ENCODE measurements around the gene ENGASE.
A peak's percentile ranks its signal among the peaks of the same experiment; 100 is the strongest.
"Not testable (repeated sequence)": the region's sequence is repeated elsewhere in the genome, so short reads cannot be mapped to it uniquely, and the experiment has no call there.

The ENGASE gene, protein sequence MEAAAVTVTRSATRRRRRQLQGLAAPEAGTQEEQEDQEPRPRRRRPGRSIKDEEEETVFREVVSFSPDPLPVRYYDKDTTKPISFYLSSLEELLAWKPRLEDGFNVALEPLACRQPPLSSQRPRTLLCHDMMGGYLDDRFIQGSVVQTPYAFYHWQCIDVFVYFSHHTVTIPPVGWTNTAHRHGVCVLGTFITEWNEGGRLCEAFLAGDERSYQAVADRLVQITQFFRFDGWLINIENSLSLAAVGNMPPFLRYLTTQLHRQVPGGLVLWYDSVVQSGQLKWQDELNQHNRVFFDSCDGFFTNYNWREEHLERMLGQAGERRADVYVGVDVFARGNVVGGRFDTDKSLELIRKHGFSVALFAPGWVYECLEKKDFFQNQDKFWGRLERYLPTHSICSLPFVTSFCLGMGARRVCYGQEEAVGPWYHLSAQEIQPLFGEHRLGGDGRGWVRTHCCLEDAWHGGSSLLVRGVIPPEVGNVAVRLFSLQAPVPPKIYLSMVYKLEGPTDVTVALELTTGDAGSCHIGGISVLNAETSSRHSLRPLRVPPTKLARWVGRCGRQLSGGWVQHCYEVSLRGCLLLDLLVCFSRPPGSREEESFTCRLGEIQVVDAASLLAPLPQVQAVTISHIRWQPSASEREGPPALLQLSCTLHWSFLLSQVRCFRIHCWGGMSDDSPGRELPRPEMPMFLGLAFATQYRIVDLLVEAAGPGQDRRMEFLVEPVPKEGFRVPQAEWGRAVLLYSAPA

DNA sequence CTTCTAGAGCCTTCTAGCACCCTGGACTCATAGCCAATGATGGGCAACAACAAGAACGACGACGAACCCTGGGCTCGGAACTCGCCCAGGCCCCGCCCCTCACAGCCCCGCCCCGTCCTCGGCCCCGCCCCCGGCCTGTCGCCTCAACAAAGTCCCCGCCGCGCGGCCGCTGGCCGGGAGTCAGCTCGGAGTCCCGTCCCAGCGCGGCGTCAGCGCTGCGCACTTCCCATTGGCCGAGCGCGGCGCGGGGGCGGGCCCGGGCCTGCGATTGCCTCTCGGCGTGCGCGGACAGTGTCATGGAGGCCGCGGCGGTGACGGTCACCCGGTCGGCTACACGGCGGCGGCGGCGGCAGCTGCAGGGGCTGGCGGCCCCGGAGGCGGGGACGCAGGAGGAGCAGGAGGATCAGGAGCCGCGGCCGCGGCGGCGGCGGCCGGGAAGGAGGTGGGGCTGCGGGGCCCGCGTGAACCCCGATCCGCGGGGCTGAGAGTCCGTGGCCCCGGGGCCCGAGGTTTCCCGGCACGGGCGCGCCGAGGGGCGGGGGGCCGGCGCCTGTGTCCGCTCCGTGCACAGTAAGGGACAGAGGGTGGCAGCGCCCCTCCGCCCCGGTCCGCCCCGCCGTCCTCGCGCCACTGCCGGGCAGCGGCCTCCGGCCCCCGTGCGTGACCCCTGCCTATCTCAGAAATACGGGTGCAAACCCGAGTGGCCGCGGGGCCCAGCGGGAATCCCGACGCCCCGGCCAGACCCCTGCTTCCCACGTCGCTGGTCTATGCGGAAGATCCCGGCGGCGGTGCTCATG is at the start of gene ENGASE:
TSS of gene ENGASE (plus strand) at position 176 of the 797 bp plus-strand sequence. CDS start at position 297, 121 bp downstream.
- peak; percentile 92 for DNase-seq

DNA sequence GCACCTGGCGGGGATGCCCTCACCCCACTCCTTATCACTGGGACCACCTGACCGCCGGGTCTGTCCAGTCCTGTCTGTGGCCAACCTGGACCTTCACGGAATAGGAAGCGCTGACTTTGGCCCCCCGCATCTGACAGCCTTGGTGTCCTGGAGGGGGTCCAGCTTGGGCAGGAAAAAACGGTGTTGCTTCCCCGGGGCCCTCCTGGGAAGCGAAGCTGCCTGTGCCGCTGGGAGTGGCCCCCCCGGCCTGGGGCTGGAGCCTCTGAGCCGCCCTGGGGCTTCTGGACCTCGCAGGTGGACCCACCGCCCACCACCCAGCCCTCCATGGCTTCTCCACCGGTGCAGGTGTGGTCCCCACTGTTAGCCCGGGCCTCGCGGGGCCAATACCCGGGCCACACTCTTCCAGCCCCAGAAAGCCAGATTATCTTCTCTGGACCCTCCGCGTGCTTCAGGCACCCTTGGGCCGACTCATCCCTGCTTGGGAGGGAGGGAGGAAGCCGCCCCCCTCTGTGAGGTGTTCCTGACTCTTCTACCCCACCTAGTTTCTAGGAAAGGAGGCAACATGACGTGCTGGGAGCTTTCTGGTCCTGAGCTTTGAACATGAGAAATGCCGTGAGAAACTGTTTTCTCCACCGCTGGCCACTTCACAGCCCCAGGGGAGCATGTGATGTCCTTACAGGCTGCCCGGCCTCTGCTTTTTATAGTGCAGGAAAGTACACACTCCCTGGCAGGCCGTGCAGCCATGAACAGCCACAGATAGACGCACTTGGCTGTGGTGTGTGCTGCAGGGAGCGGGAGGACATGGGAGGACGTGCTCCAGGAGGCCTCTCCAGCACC is 49.5 kb upstream of the ENGASE start:
- no peak for DNase-seq

GRCh38 chr17:79026376-79027273 is 48.0 kb upstream of the ENGASE start:
- DNase-seq = no peak

DNA sequence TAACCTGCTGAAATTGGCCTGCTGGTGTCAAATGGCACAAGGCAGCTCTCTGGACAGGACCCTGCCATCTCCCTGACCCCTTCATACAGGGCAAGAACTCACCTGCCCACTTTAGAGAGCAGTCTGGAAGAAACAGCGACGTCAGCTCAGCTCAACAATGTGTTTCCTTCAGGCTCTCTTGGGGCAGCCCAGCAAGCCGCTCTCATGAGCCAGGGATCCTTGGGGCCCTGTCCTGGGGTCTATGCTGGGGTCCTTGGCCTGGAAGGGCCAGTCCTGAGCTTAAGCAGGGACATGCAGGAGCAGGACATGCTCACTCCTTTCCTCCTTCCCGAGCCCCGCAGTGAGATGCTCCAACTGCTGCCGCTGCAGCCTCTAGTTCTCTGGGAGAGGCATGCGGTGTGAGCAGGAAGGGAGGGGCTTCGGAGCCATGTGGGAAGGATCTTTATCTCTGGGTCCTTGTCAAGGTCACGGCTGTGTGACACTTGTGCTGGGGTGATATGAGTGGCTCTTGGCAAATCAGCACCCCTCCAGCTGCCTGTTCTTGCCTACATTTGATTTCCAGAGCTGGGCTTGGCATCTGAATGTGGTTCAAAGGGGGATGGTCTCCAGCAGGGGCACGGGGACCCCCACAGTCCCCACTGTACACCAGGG is 47.2 kb upstream of the ENGASE start:
- no peak for DNase-seq

DNA sequence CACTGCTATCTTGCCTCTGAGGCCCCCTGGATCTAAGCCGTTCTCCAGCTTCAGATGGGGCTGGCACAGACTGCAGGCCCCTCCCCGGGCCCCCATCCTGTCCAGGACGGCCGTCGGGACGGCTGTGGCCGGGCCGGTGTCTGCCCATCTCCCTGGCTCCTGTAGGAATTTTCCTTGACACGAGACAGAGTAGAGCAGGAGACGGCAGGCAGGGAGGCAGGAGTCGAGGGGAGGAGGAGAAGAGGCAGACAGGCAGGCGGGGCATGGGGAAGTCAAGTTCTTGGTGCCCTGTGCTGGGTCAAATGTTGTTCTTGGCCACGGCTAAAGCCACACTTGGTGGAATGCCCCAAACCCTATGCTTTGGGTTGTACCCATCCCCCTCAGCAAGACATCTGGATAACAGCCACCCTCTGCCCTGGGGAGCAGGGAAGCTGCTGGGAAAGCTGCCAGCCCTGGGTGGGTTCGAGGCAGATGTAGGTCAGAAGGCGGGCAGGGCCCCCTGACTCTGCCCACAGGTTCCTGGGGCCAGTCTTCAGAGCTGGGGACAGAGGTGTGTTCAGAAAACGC is 46.6 kb upstream of the ENGASE start:
- DNase-seq = no peak

GRCh38 chr17:79028496-79029326 is 45.9 kb upstream of the ENGASE start:
- no peak for DNase-seq

DNA sequence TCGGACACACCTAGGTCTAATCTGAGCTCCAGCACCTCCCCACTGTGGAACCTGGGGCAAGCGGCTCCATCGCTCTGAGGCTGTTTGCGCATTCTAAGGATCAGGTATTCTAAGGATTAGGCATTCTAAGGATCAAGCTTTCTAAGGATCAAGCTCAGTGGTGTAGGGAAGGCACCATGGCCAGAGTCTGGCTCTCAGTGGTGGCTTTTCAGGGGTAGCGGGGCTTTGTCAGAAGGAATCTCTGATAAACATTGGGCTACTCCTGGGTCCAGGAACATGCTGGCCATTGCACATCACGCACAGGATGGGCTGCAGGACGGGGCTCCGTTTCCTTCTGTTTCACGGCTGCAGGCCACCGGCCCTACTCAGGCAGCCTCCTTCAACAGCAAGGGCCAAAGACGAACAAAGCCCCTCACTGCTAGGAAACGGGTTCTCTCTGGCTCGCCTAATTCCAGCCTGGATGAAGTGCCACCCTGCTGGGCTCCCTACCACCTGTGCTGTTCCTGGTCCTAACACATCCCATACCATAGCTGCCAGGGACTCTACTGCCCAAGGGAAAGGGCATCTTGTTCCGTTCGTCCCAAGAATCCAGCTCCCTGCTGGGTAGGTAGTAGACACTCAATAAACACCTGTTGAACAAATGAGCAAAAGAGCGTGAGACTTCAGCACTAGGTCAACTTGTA is 45.2 kb upstream of the ENGASE start:
- DNase-seq = no peak

GRCh38 chr17:79030636-79031035 is 44.0 kb upstream of the ENGASE start:
- DNase-seq = not testable (repeated sequence)

DNA sequence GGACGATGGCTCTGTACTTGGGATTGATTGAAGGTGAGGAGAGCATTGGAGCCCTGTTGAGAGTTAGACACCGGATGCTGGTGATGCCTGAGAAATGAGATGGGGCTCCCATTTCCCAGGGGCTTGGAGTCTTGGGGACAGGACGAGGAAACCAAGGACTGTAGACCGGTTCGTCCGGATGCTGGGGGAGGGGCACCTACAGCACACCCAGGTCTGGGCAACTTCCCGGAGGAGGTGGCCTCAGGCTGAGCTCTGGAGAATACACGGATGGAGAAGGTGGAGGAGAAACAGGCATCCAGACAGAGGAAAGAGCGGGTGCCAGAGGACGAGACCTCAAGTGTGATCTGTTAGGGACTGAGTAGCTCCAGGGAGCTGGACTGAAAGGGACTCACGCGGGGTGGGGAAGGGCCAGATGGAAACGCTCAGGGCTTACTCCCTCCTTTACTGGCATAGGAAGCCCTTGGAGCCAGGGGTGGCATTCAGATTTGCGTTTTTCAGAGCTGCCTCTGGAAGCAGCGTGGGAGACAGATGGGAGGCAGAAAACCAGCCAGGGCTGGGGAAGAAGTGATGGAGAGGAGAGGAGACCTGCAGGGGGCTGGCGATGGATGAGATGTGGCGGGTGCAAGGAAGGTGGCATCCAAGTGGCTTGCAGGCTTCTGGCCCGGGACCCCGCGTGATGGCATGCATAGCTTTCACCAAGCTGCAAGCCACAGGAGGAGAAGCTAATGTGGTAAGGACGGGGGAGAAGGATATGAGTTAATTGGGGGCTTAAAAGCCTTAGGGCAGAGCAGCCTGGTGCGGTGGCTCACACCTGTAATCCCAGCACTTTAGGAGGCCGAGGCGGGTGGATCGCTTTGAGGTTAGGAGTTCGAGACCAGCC is 42.4 kb upstream of the ENGASE start:
- DNase-seq = no peak

DNA sequence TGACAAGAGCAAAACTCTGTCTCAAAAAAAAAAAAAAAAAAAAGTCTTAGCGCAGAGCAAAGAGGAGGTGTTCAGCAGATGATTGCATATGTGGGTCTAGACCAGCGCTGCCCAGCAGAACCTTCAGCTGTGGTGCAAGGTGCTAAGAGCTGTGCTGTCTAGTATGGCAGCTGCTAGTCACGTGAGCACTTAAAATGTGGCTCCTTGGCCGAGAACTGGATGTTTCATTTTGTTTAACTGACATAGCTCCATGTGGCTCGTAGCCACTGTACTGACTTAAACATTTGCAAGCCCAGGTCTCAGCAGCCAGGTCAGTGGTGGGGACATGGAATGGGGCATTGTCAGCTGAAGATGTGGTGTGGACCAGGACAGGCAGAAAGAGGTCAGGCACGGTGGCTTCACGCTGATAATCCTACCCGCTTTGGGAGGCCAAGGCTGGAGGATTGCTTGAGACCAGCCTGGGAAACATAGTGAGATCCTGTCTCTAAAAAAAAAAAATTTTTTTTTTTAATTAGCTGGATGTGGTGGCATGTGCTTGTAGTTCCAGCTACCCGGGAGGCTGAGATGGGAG is 41.5 kb upstream of the ENGASE start:
- DNase-seq = no peak

- DNase-seq = no peak
Measured at GRCh38 chr17:79033741-79034501, 40.7 kb upstream of the ENGASE start.

- DNase-seq = no peak
Measured at GRCh38 chr17:79034931-79035485, 39.6 kb upstream of the ENGASE start.

DNA sequence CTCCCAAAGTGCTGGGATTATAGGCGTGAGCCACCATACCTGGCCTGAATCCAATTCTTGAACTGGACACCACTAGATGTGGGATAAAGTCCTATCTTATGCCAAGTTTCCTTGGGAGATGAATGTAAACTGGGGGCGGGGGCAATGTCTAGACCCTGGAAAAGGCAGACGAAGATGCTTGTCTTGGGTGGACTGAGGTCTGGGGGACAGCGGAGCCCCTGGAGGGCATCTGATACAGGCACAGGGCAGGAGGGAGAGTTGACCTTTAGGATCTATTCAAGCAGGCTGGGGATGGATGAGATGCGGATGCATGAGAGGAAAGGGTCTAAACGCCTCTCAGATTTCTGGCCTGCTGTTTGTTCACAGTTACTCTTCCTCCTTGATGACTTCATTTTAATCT is 38.9 kb upstream of the ENGASE start:
- DNase-seq = no peak

- no peak for DNase-seq
Measured at GRCh38 chr17:79036181-79036580, 38.4 kb upstream of the ENGASE start.

DNA sequence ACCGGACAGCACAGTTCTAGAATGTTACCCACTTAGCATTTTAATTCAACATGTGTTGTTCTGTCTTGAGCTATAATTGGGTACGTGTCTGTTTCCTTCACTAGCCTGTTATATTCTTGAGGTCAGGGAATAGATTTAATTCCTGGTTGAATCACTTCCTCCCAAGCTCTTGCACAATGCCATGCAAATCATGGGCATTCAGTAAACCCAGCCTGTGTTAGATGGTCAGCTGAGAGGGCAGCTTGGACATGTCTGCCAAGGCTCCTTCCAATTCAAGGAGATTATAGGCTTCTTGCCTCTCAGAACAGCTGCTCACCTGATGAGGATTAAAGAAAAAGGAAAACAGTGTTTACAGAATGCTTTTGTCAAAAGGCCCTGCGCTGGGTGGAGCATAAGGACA is 38.0 kb upstream of the ENGASE start:
- DNase-seq = no peak

GRCh38 chr17:79038545-79039135 is 36.0 kb upstream of the ENGASE start:
- no peak for DNase-seq

Data from stimulated activated CD4-positive, alpha-beta T cell treated with anti-CD3 and anti-CD28 coated beads, Interleukin-4, amount 100 ng/mL, for 1 hour (primary cell).